ENCODE results near the gene PLA2G4F. TPM values are rescaled to one million over a fixed set of nuclear protein-coding genes. Genes with fewer than 3 reads are reported as not detected.
"Not testable (repeated sequence)": the region's sequence is repeated elsewhere in the genome, so short reads cannot be mapped to it uniquely, and the experiment has no call there.

The PLA2G4F gene
- total and polyA plus RNA-seq, 10 donors, result 0.03 TPM; not detected in 9

- intact Hi-C loops (cut with DNase I; ENCODE audit: low total_unique reads), result no loop called here
- Histone ChIP-seq H3K9me3 (no peaks in the 10 kb centered on the region), H3K36me3 (no peaks in the 10 kb centered on the region), H3K4me3 (no peak within 1 kb of the TSS), H3K27ac (no peak within 1 kb of the TSS), H3K4me1 (no peaks in the 10 kb centered on the region), H3K27me3 (replicated peaks in 1 of 7) (peaks cover 0 to 15% (median 0%) of the 10 kb centered on the region in 7 donors)
- 76 to 85% (median 82%) methylated on average over 2 to 6 of the region's 6 CpGs for WGBS, 5 donors
- DNase-seq, result no peak
- TF ChIP-seq POLR2A (IDR thresholded peaks at IDR 0.05) (no peak), POLR2AphosphoS5 (IDR thresholded peaks at IDR 0.05) (no peak), CTCF (IDR thresholded peaks at IDR 0.05 in 8 of 11, conservative IDR thresholded peaks at IDR 0.05 in 3 of 11) (no peak)
These were observed 61.9 kb downstream of the PLA2G4F start, which contains the start of gene PLA2G4D for GRCh38 chr15:42094512-42094963. Gene PLA2G4D (minus strand): TSS chr15:42094562. CDS start chr15:42094459, 103 bp downstream.

GRCh38 chr15:42093966-42094365, 62.5 kb downstream of the PLA2G4F start:
- no peak for DNase-seq
- H3K36me3 ChIP-seq, result no peaks in the 10 kb centered on the region
- no peak overlapping the region for H3K27ac ChIP-seq
- no peaks in the 10 kb centered on the region for H3K9me3 ChIP-seq
- intact Hi-C loops (cut with DNase I; ENCODE audit: low total_unique reads), result no loop called here
- H3K4me3 ChIP-seq, result no peak overlapping the region
- H3K4me1 ChIP-seq, result no peaks in the 10 kb centered on the region
- TF ChIP-seq POLR2AphosphoS5 (IDR thresholded peaks at IDR 0.05) (no peak), CTCF (IDR thresholded peaks at IDR 0.05 in 8 of 11, conservative IDR thresholded peaks at IDR 0.05 in 3 of 11) (no peak)
- WGBS, 5 donors, result 64 to 78% (median 75%) methylated on average over 4 to 7 of the region's 7 CpGs
- peaks cover 0 to 18% (median 0%) of the 10 kb centered on the region in 7 donors for H3K27me3 ChIP-seq (replicated peaks in 1 of 7)

GRCh38 chr15:42092398-42093318, 63.8 kb downstream of the PLA2G4F start:
- whole genome bisulfite sequencing, 5 donors, result 75 to 89% (median 83%) methylated on average over 12 to 21 of the region's 21 CpGs
- DNase-seq, result no peak

GRCh38 chr15:42091753-42092397, 64.6 kb downstream of the PLA2G4F start:
- DNase-seq; H3K36me3 ChIP-seq; H3K4me1 ChIP-seq; H3K9me3 ChIP-seq; H3K4me3 ChIP-seq; intact Hi-C loops (cut with DNase I; ENCODE audit: low total_unique reads); H3K27ac ChIP-seq: not testable (repeated sequence)
- 67 to 86% (median 77%) methylated on average over 12 to 14 of the region's 14 CpGs for WGBS, 5 donors
- H3K27me3 ChIP-seq (replicated peaks in 1 of 7), result peaks cover 0 to 34% (median 0%) of the 10 kb centered on the region in 7 donors

More at GRCh38 chr15:42092398-42093318, 63.8 kb downstream of the PLA2G4F start:
- Histone ChIP-seq H3K36me3 (no peaks in the 10 kb centered on the region), H3K9me3 (no peaks in the 10 kb centered on the region), H3K27me3 (replicated peaks in 1 of 7) (peaks cover 0 to 30% (median 0%) of the 10 kb centered on the region in 7 donors), H3K4me1 (no peaks in the 10 kb centered on the region), H3K4me3 (no peak overlapping the region), H3K27ac (no peak overlapping the region)
- intact Hi-C loops (cut with DNase I; ENCODE audit: low total_unique reads), result no loop called here
- TF ChIP-seq POLR2AphosphoS5 (IDR thresholded peaks at IDR 0.05) (no peak), POLR2A (IDR thresholded peaks at IDR 0.05) (no peak), CTCF (IDR thresholded peaks at IDR 0.05 in 8 of 11, conservative IDR thresholded peaks at IDR 0.05 in 3 of 11) (no peak)
